ENCODE measurements around the gene SEMG1. TPM values are rescaled to one million over a fixed set of nuclear protein-coding genes. Genes with fewer than 3 reads are reported as not detected.

SEMG1 gene
- total RNA-seq, 1 donor from 2014 or later: not detected

GRCh38 chr20:45187693-45188092, 19.1 kb upstream of the SEMG1 start:
- DNase-seq (ENCODE audit: low read depth): no peak
- H3K4me3 ChIP-seq (ENCODE audit: low read depth, low read length): no peak overlapping the region
- TF ChIP-seq, protein P1, sequence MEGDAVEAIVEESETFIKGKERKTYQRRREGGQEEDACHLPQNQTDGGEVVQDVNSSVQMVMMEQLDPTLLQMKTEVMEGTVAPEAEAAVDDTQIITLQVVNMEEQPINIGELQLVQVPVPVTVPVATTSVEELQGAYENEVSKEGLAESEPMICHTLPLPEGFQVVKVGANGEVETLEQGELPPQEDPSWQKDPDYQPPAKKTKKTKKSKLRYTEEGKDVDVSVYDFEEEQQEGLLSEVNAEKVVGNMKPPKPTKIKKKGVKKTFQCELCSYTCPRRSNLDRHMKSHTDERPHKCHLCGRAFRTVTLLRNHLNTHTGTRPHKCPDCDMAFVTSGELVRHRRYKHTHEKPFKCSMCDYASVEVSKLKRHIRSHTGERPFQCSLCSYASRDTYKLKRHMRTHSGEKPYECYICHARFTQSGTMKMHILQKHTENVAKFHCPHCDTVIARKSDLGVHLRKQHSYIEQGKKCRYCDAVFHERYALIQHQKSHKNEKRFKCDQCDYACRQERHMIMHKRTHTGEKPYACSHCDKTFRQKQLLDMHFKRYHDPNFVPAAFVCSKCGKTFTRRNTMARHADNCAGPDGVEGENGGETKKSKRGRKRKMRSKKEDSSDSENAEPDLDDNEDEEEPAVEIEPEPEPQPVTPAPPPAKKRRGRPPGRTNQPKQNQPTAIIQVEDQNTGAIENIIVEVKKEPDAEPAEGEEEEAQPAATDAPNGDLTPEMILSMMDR (IDR thresholded peaks at IDR 0.05; ENCODE audit: insufficient read depth, low read length, poor library complexity, severe bottlenecking): no peak
- no peaks in the 10 kb centered on the region for H3K27me3 ChIP-seq (ENCODE audit: control insufficient read depth, insufficient read depth, low read length)
- no peaks in the 10 kb centered on the region for H3K36me3 ChIP-seq (ENCODE audit: control insufficient read depth, insufficient read depth, low read length)

GRCh38 chr20:45189067-45189609, 17.7 kb upstream of the SEMG1 start:
- no peak overlapping the region for H3K4me3 ChIP-seq (ENCODE audit: low read depth, low read length)
- DNase-seq (ENCODE audit: low read depth): no peak
- TF ChIP-seq, protein P1 (IDR thresholded peaks at IDR 0.05; ENCODE audit: insufficient read depth, low read length, poor library complexity, severe bottlenecking): no peak
- no peaks in the 10 kb centered on the region for H3K27me3 ChIP-seq (ENCODE audit: control insufficient read depth, insufficient read depth, low read length)
- H3K36me3 ChIP-seq (ENCODE audit: control insufficient read depth, insufficient read depth, low read length): no peaks in the 10 kb centered on the region

- TF ChIP-seq, protein P1 (IDR thresholded peaks at IDR 0.05; ENCODE audit: insufficient read depth, low read length, poor library complexity, severe bottlenecking): no peak
- Histone ChIP-seq H3K4me3 (ENCODE audit: low read depth, low read length) (no peak overlapping the region), H3K36me3 (ENCODE audit: control insufficient read depth, insufficient read depth, low read length) (no peaks in the 10 kb centered on the region), H3K27me3 (ENCODE audit: control insufficient read depth, insufficient read depth, low read length) (no peaks in the 10 kb centered on the region)
- no peak for DNase-seq (ENCODE audit: low read depth)
Observed at GRCh38 chr20:45189861-45190260, 17.0 kb upstream of the SEMG1 start.

DNA sequence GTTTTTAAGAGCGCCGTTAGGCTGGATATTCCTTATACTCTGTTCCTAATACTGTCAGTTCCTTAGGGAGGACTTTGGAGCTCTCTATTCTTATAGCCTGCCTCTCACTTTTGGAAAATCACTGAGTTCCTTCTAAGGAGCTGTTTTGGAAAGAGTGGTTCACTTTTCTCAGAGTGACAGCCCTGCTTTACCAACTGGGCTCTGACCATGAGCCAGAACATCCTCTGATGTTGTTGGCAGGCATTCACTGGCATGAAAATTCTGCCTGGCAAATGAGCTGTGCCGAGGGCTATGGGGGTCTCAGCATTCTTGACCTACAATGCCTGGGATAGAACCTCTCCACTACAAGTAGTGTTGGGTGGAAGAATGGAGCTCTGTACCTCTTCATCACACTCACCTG, 14.9 kb upstream of the SEMG1 start:
- H3K36me3 ChIP-seq (ENCODE audit: control insufficient read depth, insufficient read depth, low read length): no peaks in the 10 kb centered on the region
- H3K4me3 ChIP-seq (ENCODE audit: low read depth, low read length): no peak overlapping the region
- TF ChIP-seq, protein P1 (IDR thresholded peaks at IDR 0.05; ENCODE audit: insufficient read depth, low read length, poor library complexity, severe bottlenecking): no peak
- H3K27me3 ChIP-seq (ENCODE audit: control insufficient read depth, insufficient read depth, low read length): no peaks in the 10 kb centered on the region
- no peak for DNase-seq (ENCODE audit: low read depth)

GRCh38 chr20:45193331-45193730, 13.5 kb upstream of the SEMG1 start:
- no peaks in the 10 kb centered on the region for H3K36me3 ChIP-seq (ENCODE audit: control insufficient read depth, insufficient read depth, low read length)
- H3K4me3 ChIP-seq (ENCODE audit: low read depth, low read length): no peak overlapping the region
- DNase-seq (ENCODE audit: low read depth): no peak
- TF ChIP-seq, protein P1 (IDR thresholded peaks at IDR 0.05; ENCODE audit: insufficient read depth, low read length, poor library complexity, severe bottlenecking): no peak
- H3K27me3 ChIP-seq (ENCODE audit: control insufficient read depth, insufficient read depth, low read length): no peaks in the 10 kb centered on the region

DNA sequence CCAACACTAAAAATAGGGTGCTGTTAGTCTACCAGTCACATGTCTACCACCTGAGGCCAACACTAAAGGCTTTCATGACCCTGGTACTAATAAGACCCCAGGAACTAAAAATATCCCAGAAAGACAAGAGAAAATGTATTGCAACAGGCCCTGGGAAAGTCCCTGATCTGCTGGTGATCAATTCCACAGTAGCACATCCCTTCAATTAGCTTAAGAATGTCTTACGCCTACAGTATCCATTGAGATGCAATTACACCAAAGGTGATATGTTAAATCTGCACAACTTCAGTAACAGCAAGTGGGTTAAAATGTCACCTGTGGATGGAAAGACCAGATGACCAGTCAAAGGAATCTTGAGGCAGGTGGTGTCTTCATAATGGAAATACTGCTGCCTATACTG, 3.1 kb downstream of the SEMG1 start:
- no peak for DNase-seq (ENCODE audit: low read depth)
- TF ChIP-seq, protein P1 (IDR thresholded peaks at IDR 0.05; ENCODE audit: insufficient read depth, low read length, poor library complexity, severe bottlenecking): no peak
- Histone ChIP-seq H3K36me3 (ENCODE audit: control insufficient read depth, insufficient read depth, low read length) (no peaks in the 10 kb centered on the region), H3K4me3 (ENCODE audit: low read depth, low read length) (no peak overlapping the region), H3K27me3 (ENCODE audit: control insufficient read depth, insufficient read depth, low read length) (peaks cover 4% of the 10 kb centered on the region)

Data from kidney epithelial cell (primary cell).